Glutamatergic neuron (in vitro differentiated cells): ENCODE measurements around the gene DUSP2. TPM values are rescaled to one million over a fixed set of nuclear protein-coding genes. Genes with fewer than 3 reads are reported as not detected.

Experiments
- DNase-seq: peaks from one replicate; pipeline ENCODE4 v3.0.0; 2022
- H3K27ac Mint-ChIP-seq: one replicate; pipeline ENCODE4 v1.8.0; 2020; ENCODE audit warnings: mild to moderate bottlenecking, mixed read lengths, inconsistent platforms; ENCODE audit not compliant: unreplicated experiment
- H3K27me3 Mint-ChIP-seq: one replicate; pipeline ENCODE4 v1.8.0; 2020; ENCODE audit warnings: mild to moderate bottlenecking, moderate library complexity, mixed read lengths, inconsistent platforms; ENCODE audit not compliant: unreplicated experiment
- H3K36me3 Mint-ChIP-seq: one replicate; pipeline ENCODE4 v1.8.0; 2020; ENCODE audit warnings: mild to moderate bottlenecking, mixed read lengths, inconsistent platforms; ENCODE audit not compliant: unreplicated experiment
- H3K4me1 Mint-ChIP-seq: one replicate; pipeline ENCODE4 v1.8.0; 2020; ENCODE audit warnings: mild to moderate bottlenecking, low read depth, mixed read lengths, inconsistent platforms; ENCODE audit not compliant: unreplicated experiment
- H3K4me3 Mint-ChIP-seq: one replicate; pipeline ENCODE4 v1.8.0; 2020; ENCODE audit warnings: mild to moderate bottlenecking, mixed read lengths, inconsistent platforms; ENCODE audit not compliant: unreplicated experiment
- H3K9me3 Mint-ChIP-seq: one replicate; pipeline ENCODE4 v1.8.0; 2020; ENCODE audit warnings: mild to moderate bottlenecking, moderate library complexity, mixed read lengths, inconsistent platforms; ENCODE audit not compliant: unreplicated experiment
- CTCF ChIP-seq: fragments of 200-600 bp; sonication (generic); IDR thresholded peaks from one replicate; pipeline ENCODE4 v1.5.0; 2021; ENCODE audit not compliant: partially characterized antibody, unreplicated experiment
- total RNA-seq: library from RNA; stranded (reverse); fragmentation: NEBNext Ultra II Directional; extraction: Animal tissue kit (Norgen Biotek cat#: 25700); gene quantifications from one replicate; pipeline ENCODE4 v1.2.1, GENCODE V29; 2021; ENCODE audit not compliant: unreplicated experiment

DUSP2 gene
- total RNA-seq, 1 donor from 2014 or later = 0.34 TPM

GRCh38 chr2:96124406-96125265 lies 20.6 kb downstream of the DUSP2 start:
- Mint-ChIP-seq H3K4me3 (no peak overlapping the region), H3K9me3 (peaks cover 1% of the 10 kb centered on the region), H3K27ac (no peak overlapping the region), H3K4me1 (no peaks in the 10 kb centered on the region), H3K27me3 (peaks cover 11% of the 10 kb centered on the region), H3K36me3 (peaks cover 5% of the 10 kb centered on the region)
- TF ChIP-seq CTCF = no peak
- DNase-seq = no peak

- H3K36me3 Mint-ChIP-seq = peaks cover 7% of the 10 kb centered on the region
- peaks cover 3% of the 10 kb centered on the region for H3K9me3 Mint-ChIP-seq
- no peaks in the 10 kb centered on the region for H3K4me1 Mint-ChIP-seq
- no peak overlapping the region for H3K27ac Mint-ChIP-seq
- H3K27me3 Mint-ChIP-seq = peaks cover 12% of the 10 kb centered on the region
- no peak overlapping the region for H3K4me3 Mint-ChIP-seq
- TF ChIP-seq CTCF = no peak
- no peak for DNase-seq
Observed at GRCh38 chr2:96123936-96124335, 21.3 kb downstream of the DUSP2 start.

GRCh38 chr2:96123290-96123689 lies 21.9 kb downstream of the DUSP2 start:
- Mint-ChIP-seq H3K36me3 (peaks cover 10% of the 10 kb centered on the region), H3K9me3 (peaks cover 3% of the 10 kb centered on the region), H3K27me3 (peaks cover 14% of the 10 kb centered on the region), H3K4me3 (no peak overlapping the region), H3K27ac (no peak overlapping the region), H3K4me1 (no peaks in the 10 kb centered on the region)
- no peak for TF ChIP-seq CTCF
- DNase-seq = no peak

GRCh38 chr2:96122391-96122790 lies 22.8 kb downstream of the DUSP2 start:
- Mint-ChIP-seq H3K9me3 (peaks cover 3% of the 10 kb centered on the region), H3K27ac (no peak overlapping the region), H3K27me3 (peaks cover 14% of the 10 kb centered on the region), H3K4me1 (peaks cover 2% of the 10 kb centered on the region), H3K36me3 (peaks cover 10% of the 10 kb centered on the region), H3K4me3 (no peak overlapping the region)
- DNase-seq = no peak
- TF ChIP-seq CTCF = no peak

- H3K27ac Mint-ChIP-seq = no peak overlapping the region
- peaks cover 10% of the 10 kb centered on the region for H3K36me3 Mint-ChIP-seq
- H3K4me1 Mint-ChIP-seq = peaks cover 2% of the 10 kb centered on the region
- peaks cover 14% of the 10 kb centered on the region for H3K27me3 Mint-ChIP-seq
- H3K4me3 Mint-ChIP-seq = no peak overlapping the region
- TF ChIP-seq CTCF = no peak
- H3K9me3 Mint-ChIP-seq = peaks cover 5% of the 10 kb centered on the region
- DNase-seq = no peak
Observed at GRCh38 chr2:96121414-96121813, 23.8 kb downstream of the DUSP2 start.
